ENCODE results near the gene HOXA13. TPM values are rescaled to one million over a fixed set of nuclear protein-coding genes. Genes with fewer than 3 reads are reported as not detected.
A peak's percentile ranks its signal among the peaks of the same experiment; 100 is the strongest.

The HOXA13 gene
- total RNA-seq, 1 donor from 2014 or later: not detected

- Mint-ChIP-seq H3K27me3 (ENCODE audit: unreplicated experiment) (peaks cover 35% of the 10 kb centered on the region), H3K27ac (ENCODE audit: unreplicated experiment) (no peak overlapping the region), H3K9me3 (ENCODE audit: unreplicated experiment) (no peaks in the 10 kb centered on the region), H3K4me3 (ENCODE audit: unreplicated experiment) (peak overlapping the region; percentile 6), H3K36me3 (ENCODE audit: low read depth, unreplicated experiment) (peaks cover 4% of the 10 kb centered on the region), H3K4me1 (ENCODE audit: unreplicated experiment) (peaks cover 44% of the 10 kb centered on the region)
- no peak for DNase-seq (ENCODE audit: low spot score)
- no peak for TF ChIP-seq CTCF (IDR thresholded peaks at IDR 0.05; ENCODE audit: unreplicated experiment)
These were observed 33.1 kb downstream of the HOXA13 start for GRCh38 chr7:27166531-27167505.

- Mint-ChIP-seq H3K27me3 (ENCODE audit: unreplicated experiment) (peaks cover 31% of the 10 kb centered on the region), H3K4me1 (ENCODE audit: unreplicated experiment) (peaks cover 38% of the 10 kb centered on the region), H3K4me3 (ENCODE audit: unreplicated experiment) (no peak overlapping the region), H3K36me3 (ENCODE audit: low read depth, unreplicated experiment) (peaks cover 4% of the 10 kb centered on the region), H3K27ac (ENCODE audit: unreplicated experiment) (no peak overlapping the region), H3K9me3 (ENCODE audit: unreplicated experiment) (no peaks in the 10 kb centered on the region)
- DNase-seq (ENCODE audit: low spot score): no peak
- no peak for TF ChIP-seq CTCF (IDR thresholded peaks at IDR 0.05; ENCODE audit: unreplicated experiment)
These were observed 33.8 kb downstream of the HOXA13 start for GRCh38 chr7:27165996-27166530.

- peak within 1 kb of the TSS; percentile 77 for H3K4me3 Mint-ChIP-seq (ENCODE audit: unreplicated experiment)
- DNase-seq (ENCODE audit: low spot score): no peak
- H3K27ac Mint-ChIP-seq (ENCODE audit: unreplicated experiment): no peak within 1 kb of the TSS
- H3K36me3 Mint-ChIP-seq (ENCODE audit: low read depth, unreplicated experiment): peaks cover 4% of the 10 kb centered on the region
- TF ChIP-seq CTCF (IDR thresholded peaks at IDR 0.05; ENCODE audit: unreplicated experiment): no peak
- peaks cover 34% of the 10 kb centered on the region for H3K4me1 Mint-ChIP-seq (ENCODE audit: unreplicated experiment)
- H3K27me3 Mint-ChIP-seq (ENCODE audit: unreplicated experiment): peaks cover 33% of the 10 kb centered on the region
- no peaks in the 10 kb centered on the region for H3K9me3 Mint-ChIP-seq (ENCODE audit: unreplicated experiment)
These were observed 34.5 kb downstream of the HOXA13 start, which contains the start of gene HOXA9 for GRCh38 chr7:27165089-27165995. Gene HOXA9, minus strand, starts transcription at chr7:27165537. Its CDS starts 80 bp downstream, at chr7:27165457.

GRCh38 chr7:27164367-27165088, 35.4 kb downstream of the HOXA13 start:
- H3K27me3 Mint-ChIP-seq (ENCODE audit: unreplicated experiment): peaks cover 33% of the 10 kb centered on the region
- no peaks in the 10 kb centered on the region for H3K9me3 Mint-ChIP-seq (ENCODE audit: unreplicated experiment)
- no peak overlapping the region for H3K27ac Mint-ChIP-seq (ENCODE audit: unreplicated experiment)
- H3K4me3 Mint-ChIP-seq (ENCODE audit: unreplicated experiment): no peak overlapping the region
- H3K36me3 Mint-ChIP-seq (ENCODE audit: low read depth, unreplicated experiment): peaks cover 4% of the 10 kb centered on the region
- TF ChIP-seq CTCF (IDR thresholded peaks at IDR 0.05; ENCODE audit: unreplicated experiment): no peak
- peak; percentile 60 for DNase-seq (ENCODE audit: low spot score)
- peaks cover 31% of the 10 kb centered on the region for H3K4me1 Mint-ChIP-seq (ENCODE audit: unreplicated experiment)
